Measurements from ENCODE around the gene RICTOR. TPM values are rescaled to one million over a fixed set of nuclear protein-coding genes. Genes with fewer than 3 reads are reported as not detected.

RICTOR gene
- total RNA-seq, 1 donor from 2014 or later = 46.4 TPM

- Mint-ChIP-seq H3K36me3 (peaks cover 14% of the 10 kb centered on the region), H3K4me1 (peaks cover 36% of the 10 kb centered on the region), H3K4me3 (peak overlapping the region; percentile 91), H3K27me3 (ENCODE audit: low read depth) (no peaks in the 10 kb centered on the region), H3K27ac (peak overlapping the region; percentile 98), H3K9me3 (no peaks in the 10 kb centered on the region)
- peak in 1 of 2 experiments; percentile 70 for DNase-seq (ENCODE audit: low spot score in 2 of 2, unreplicated experiment in 2 of 2)
- no peak for TF ChIP-seq CTCF (IDR thresholded peaks at IDR 0.05; ENCODE audit: unreplicated experiment)
These were observed 1.1 kb downstream of the RICTOR start for GRCh38 chr5:39072925-39073766.

- no peak for TF ChIP-seq CTCF (IDR thresholded peaks at IDR 0.05; ENCODE audit: unreplicated experiment)
- peaks cover 38% of the 10 kb centered on the region for H3K36me3 Mint-ChIP-seq
- peaks cover 15% of the 10 kb centered on the region for H3K9me3 Mint-ChIP-seq
- H3K27ac Mint-ChIP-seq = no peak overlapping the region
- H3K27me3 Mint-ChIP-seq (ENCODE audit: low read depth) = no peaks in the 10 kb centered on the region
- DNase-seq (ENCODE audit: low spot score in 2 of 2, unreplicated experiment in 2 of 2) = no peak
- no peak overlapping the region for H3K4me3 Mint-ChIP-seq
- H3K4me1 Mint-ChIP-seq = peaks cover 18% of the 10 kb centered on the region
These were observed 6.1 kb downstream of the RICTOR start for GRCh38 chr5:39068099-39068498.

GRCh38 chr5:39064450-39064849 lies 9.7 kb downstream of the RICTOR start:
- Mint-ChIP-seq H3K27ac (no peak overlapping the region), H3K27me3 (ENCODE audit: low read depth) (no peaks in the 10 kb centered on the region), H3K4me3 (no peak overlapping the region), H3K9me3 (peaks cover 15% of the 10 kb centered on the region), H3K4me1 (peaks cover 15% of the 10 kb centered on the region), H3K36me3 (peaks cover 34% of the 10 kb centered on the region)
- no peak for TF ChIP-seq CTCF (IDR thresholded peaks at IDR 0.05; ENCODE audit: unreplicated experiment)
- DNase-seq (ENCODE audit: low spot score in 2 of 2, unreplicated experiment in 2 of 2) = no peak

GRCh38 chr5:39063037-39063436 lies 11.2 kb downstream of the RICTOR start:
- no peak for DNase-seq (ENCODE audit: low spot score in 2 of 2, unreplicated experiment in 2 of 2)
- Mint-ChIP-seq H3K4me1 (peaks cover 17% of the 10 kb centered on the region), H3K27me3 (ENCODE audit: low read depth) (no peaks in the 10 kb centered on the region), H3K9me3 (peaks cover 15% of the 10 kb centered on the region), H3K27ac (peak overlapping the region; percentile 51), H3K4me3 (no peak overlapping the region), H3K36me3 (peaks cover 24% of the 10 kb centered on the region)
- TF ChIP-seq CTCF (IDR thresholded peaks at IDR 0.05; ENCODE audit: unreplicated experiment) = no peak

GRCh38 chr5:39062530-39062929 lies 11.7 kb downstream of the RICTOR start:
- no peak for DNase-seq (ENCODE audit: low spot score in 2 of 2, unreplicated experiment in 2 of 2)
- H3K27me3 Mint-ChIP-seq (ENCODE audit: low read depth) = no peaks in the 10 kb centered on the region
- peaks cover 12% of the 10 kb centered on the region for H3K9me3 Mint-ChIP-seq
- peak overlapping the region; percentile 51 for H3K27ac Mint-ChIP-seq
- H3K4me3 Mint-ChIP-seq = no peak overlapping the region
- no peak for TF ChIP-seq CTCF (IDR thresholded peaks at IDR 0.05; ENCODE audit: unreplicated experiment)
- peaks cover 18% of the 10 kb centered on the region for H3K36me3 Mint-ChIP-seq
- peaks cover 17% of the 10 kb centered on the region for H3K4me1 Mint-ChIP-seq
